Placental pericyte (primary cell): ENCODE data around the gene SGK1. TPM values are rescaled to one million over a fixed set of nuclear protein-coding genes. Genes with fewer than 3 reads are reported as not detected.

Experiments
- small RNA-seq: library from RNA; depleted of rRNA; stranded (forward); fragments of <200 nt; gene quantifications from one replicate; pipeline ENCODE3, GENCODE V24; 2012; ENCODE audit warnings: low replicate concordance
- total RNA-seq: library from RNA; depleted of rRNA; stranded (reverse); fragments of >200 nt; gene quantifications from 2 replicates; pipeline ENCODE4 v1.2.3, GENCODE V29; 2012

The SGK1 gene
- 90.6 and 288 TPM in 2 replicates for total RNA-seq

GRCh38 chr6:134317471-134318131 lies at the start of gene SGK1:
SGK1 (minus strand) TSS chr6:134318112; CDS start chr6:134317460, 652 bp downstream.

Small RNAs within 50 kb of the gene (small RNA-seq; reads per million reads assigned to genes)
- gene RF00019, result not detected
- 0.29 reads per million for gene RN7SL408P
- gene RNA5SP218, result 2.3 reads per million, percentile 72 among the genes with 10 or more reads in this experiment
- not detected for gene RPS29P32
